Measurements from ENCODE around the gene ASL. TPM values are rescaled to one million over a fixed set of nuclear protein-coding genes. Genes with fewer than 3 reads are reported as not detected.
"Not testable (repeated sequence)": the region's sequence is repeated elsewhere in the genome, so short reads cannot be mapped to it uniquely, and the experiment has no call there.

The ASL gene
- total RNA-seq, 2 donors from 2014 or later: 37.8 to 47.9 TPM

DNA sequence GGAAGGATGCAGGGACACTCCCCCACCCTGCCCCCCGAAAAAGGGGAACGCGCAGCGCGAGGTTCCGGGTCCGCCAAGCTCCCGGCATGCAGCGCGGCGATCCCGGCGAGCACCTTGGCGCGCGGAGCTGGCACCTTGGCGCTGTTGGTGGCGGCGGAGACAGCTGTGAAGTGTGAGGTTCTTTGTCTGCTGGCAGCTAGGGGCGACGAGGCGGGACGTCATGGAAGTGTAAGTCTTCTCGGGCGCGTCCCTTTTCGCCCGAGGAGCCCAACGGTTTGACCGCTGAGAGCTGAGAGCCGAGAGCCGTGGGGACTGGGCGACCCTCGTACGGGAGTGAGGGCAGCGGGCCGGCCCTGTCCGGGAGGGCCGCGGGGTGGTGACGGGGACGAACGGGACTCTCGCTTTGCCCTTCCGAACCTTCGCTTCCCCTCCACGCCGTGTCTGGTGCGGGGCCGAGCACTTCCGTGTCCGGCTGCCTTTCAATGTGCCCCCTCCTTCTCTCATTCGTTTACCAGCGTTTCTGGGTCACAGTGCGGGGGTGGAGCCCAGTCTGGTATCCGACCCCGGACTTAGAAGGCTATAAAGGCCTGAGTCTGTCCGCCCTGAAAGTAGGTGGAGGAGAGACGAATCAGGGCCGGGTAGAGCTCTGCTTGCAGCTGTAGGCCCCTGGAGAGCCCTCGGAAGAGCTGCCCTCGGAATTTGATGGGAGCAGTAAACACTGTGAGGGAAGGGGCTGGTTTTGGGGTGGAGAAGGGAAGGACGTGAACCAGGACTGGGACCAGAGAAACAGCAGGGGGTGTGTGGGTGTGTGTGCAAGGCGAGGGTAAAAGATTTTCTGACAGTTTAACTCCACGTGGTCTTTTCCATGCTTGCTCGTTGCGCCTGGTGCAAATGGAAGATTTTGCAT lies 39.4 kb downstream of the ASL start, which contains the start of gene CRCP:
CRCP (plus strand) TSS at position 105 of the 907 bp plus-strand sequence; CDS start at position 221, 116 bp downstream.
- H3K4me3 Mint-ChIP-seq: peak within 1 kb of the TSS; percentile 84
- no peaks in the 10 kb centered on the region for H3K36me3 ChIP-seq (ENCODE audit: control insufficient read depth, insufficient read depth, low read length)
- H3K27ac Mint-ChIP-seq: peak within 1 kb of the TSS; percentile 99
- peaks cover 27% of the 10 kb centered on the region for H3K4me1 Mint-ChIP-seq
- TF ChIP-seq, protein P1, sequence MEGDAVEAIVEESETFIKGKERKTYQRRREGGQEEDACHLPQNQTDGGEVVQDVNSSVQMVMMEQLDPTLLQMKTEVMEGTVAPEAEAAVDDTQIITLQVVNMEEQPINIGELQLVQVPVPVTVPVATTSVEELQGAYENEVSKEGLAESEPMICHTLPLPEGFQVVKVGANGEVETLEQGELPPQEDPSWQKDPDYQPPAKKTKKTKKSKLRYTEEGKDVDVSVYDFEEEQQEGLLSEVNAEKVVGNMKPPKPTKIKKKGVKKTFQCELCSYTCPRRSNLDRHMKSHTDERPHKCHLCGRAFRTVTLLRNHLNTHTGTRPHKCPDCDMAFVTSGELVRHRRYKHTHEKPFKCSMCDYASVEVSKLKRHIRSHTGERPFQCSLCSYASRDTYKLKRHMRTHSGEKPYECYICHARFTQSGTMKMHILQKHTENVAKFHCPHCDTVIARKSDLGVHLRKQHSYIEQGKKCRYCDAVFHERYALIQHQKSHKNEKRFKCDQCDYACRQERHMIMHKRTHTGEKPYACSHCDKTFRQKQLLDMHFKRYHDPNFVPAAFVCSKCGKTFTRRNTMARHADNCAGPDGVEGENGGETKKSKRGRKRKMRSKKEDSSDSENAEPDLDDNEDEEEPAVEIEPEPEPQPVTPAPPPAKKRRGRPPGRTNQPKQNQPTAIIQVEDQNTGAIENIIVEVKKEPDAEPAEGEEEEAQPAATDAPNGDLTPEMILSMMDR (conservative IDR thresholded peaks at IDR 0.05): no peak
- peak within 1 kb of the TSS; percentile 89 for H3K9ac ChIP-seq (ENCODE audit: extremely low read depth, low read length, poor library complexity, severe bottlenecking)
- peaks cover 7% of the 10 kb centered on the region for H3K4me1 ChIP-seq (ENCODE audit: control insufficient read depth, insufficient read depth, low read length)
- H3K9me3 Mint-ChIP-seq: peaks cover 5% of the 10 kb centered on the region
- no peaks in the 10 kb centered on the region for H3K27me3 ChIP-seq (ENCODE audit: control insufficient read depth, insufficient read depth, low read length, poor library complexity, severe bottlenecking)
- H3K27me3 Mint-ChIP-seq (ENCODE audit: insufficient read depth): no peaks in the 10 kb centered on the region
- H3K27ac ChIP-seq (ENCODE audit: low read depth, low read length): peak within 1 kb of the TSS; percentile 96
- peak; percentile 93 for DNase-seq
- 0 to 1% methylated on average over 43 to 67 of the region's 67 CpGs for WGBS, 2 experiments (ENCODE audit: insufficient coverage in 1 of 2, insufficient read length in 1 of 2)
- H3K9me3 ChIP-seq (ENCODE audit: control insufficient read depth, low read length): peaks cover 4% of the 10 kb centered on the region
- H3K4me3 ChIP-seq (ENCODE audit: low read length): peak within 1 kb of the TSS; percentile 95
- peaks cover 15% of the 10 kb centered on the region for H3K36me3 Mint-ChIP-seq (ENCODE audit: low read depth)

DNA sequence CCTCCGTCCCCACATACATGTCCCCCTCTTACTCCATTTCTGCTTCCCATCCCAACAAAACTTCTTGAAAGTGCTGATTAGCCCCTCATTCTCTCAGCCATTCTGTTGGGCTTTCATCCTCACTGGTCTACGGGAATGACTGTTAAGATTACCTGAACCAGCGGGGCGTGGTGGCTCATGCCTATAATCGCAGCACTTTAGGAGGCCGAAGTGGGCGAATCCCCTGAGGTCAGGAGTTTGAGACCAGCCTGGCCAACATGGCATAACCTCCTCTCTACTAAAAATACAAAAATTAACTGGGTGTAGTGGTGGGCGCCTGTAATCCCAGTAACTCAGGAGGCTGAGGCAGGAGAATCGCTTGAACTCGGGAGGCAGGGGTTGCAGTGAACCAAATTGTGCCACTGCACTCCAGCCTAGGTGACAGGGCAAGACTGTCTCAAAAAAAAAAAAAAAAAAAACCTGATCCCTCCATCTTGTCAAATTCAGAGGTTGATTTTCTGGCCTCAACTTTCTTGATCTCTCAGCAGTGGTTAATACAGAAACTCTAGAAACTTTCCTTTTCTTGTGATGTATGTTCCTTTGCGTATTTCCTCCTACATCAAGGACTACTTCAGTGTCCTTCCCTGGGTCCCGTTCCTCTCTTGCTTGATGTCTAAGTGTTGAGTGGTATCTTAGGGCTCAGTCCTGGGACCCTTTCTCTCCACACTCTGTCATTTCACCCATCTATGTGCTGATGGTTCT lies 41.2 kb downstream of the ASL start:
- peak overlapping the region; percentile 41 for H3K27ac Mint-ChIP-seq
- not testable (repeated sequence) for H3K9ac ChIP-seq (ENCODE audit: extremely low read depth, low read length, poor library complexity, severe bottlenecking); H3K9me3 Mint-ChIP-seq; H3K36me3 ChIP-seq (ENCODE audit: control insufficient read depth, insufficient read depth, low read length); H3K4me3 ChIP-seq (ENCODE audit: low read length); H3K9me3 ChIP-seq (ENCODE audit: control insufficient read depth, low read length); H3K27me3 Mint-ChIP-seq (ENCODE audit: insufficient read depth); DNase-seq; H3K27me3 ChIP-seq (ENCODE audit: control insufficient read depth, insufficient read depth, low read length, poor library complexity, severe bottlenecking); H3K27ac ChIP-seq (ENCODE audit: low read depth, low read length); H3K4me1 ChIP-seq (ENCODE audit: control insufficient read depth, insufficient read depth, low read length)
- peak overlapping the region; percentile 84 for H3K4me3 Mint-ChIP-seq
- 95 to 96% methylated on average over 7 to 10 of the region's 12 CpGs for whole genome bisulfite sequencing, 2 experiments (ENCODE audit: insufficient coverage in 1 of 2, insufficient read length in 1 of 2)
- peaks cover 27% of the 10 kb centered on the region for H3K4me1 Mint-ChIP-seq
- peaks cover 11% of the 10 kb centered on the region for H3K36me3 Mint-ChIP-seq (ENCODE audit: low read depth)

DNA sequence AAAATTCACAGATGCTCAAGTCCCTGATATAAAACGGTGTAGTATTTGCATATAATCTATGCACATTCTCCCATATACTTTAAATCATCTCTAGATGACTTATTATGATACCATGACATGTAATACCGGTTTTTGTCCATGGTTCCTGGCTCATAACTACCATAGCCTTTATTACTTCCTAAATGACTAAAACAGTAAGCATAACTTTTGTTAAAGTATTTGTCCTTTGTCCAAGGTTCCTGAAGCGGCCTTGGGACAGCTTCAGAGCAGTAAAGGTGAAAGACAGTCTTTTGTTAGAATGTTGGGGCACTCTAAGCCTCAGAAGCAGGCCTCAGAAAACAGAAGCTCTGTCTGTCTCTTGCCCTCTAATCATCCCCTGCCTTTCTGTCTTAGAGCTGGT lies 43.0 kb downstream of the ASL start:
- Mint-ChIP-seq H3K27me3 (ENCODE audit: insufficient read depth) (no peaks in the 10 kb centered on the region), H3K9me3 (no peaks in the 10 kb centered on the region), H3K4me3 (no peak overlapping the region), H3K4me1 (peaks cover 27% of the 10 kb centered on the region), H3K27ac (no peak overlapping the region), H3K36me3 (ENCODE audit: low read depth) (peaks cover 14% of the 10 kb centered on the region)
- H3K9me3 ChIP-seq (ENCODE audit: control insufficient read depth, low read length): no peaks in the 10 kb centered on the region
- peak overlapping the region; percentile 72 for H3K4me3 ChIP-seq (ENCODE audit: low read length)
- no peak for DNase-seq
- H3K27me3 ChIP-seq (ENCODE audit: control insufficient read depth, insufficient read depth, low read length, poor library complexity, severe bottlenecking): no peaks in the 10 kb centered on the region
- H3K4me1 ChIP-seq (ENCODE audit: control insufficient read depth, insufficient read depth, low read length): peaks cover 7% of the 10 kb centered on the region
- TF ChIP-seq, protein P1 (conservative IDR thresholded peaks at IDR 0.05): no peak
- 96 to 100% methylated on average over 3 of the region's 3 CpGs for WGBS, 2 experiments (ENCODE audit: insufficient coverage in 1 of 2, insufficient read length in 1 of 2)
- H3K27ac ChIP-seq (ENCODE audit: low read depth, low read length): no peak overlapping the region
- no peak overlapping the region for H3K9ac ChIP-seq (ENCODE audit: extremely low read depth, low read length, poor library complexity, severe bottlenecking)
- H3K36me3 ChIP-seq (ENCODE audit: control insufficient read depth, insufficient read depth, low read length): peaks cover 11% of the 10 kb centered on the region
